Measurements from ENCODE around the gene IQCB1. TPM values are rescaled to one million over a fixed set of nuclear protein-coding genes. Genes with fewer than 3 reads are reported as not detected.

Gene IQCB1
- polyA plus RNA-seq, 1 of the 3 experiments (the other 2 are of a cell fraction), result 10.4 TPM

DNA sequence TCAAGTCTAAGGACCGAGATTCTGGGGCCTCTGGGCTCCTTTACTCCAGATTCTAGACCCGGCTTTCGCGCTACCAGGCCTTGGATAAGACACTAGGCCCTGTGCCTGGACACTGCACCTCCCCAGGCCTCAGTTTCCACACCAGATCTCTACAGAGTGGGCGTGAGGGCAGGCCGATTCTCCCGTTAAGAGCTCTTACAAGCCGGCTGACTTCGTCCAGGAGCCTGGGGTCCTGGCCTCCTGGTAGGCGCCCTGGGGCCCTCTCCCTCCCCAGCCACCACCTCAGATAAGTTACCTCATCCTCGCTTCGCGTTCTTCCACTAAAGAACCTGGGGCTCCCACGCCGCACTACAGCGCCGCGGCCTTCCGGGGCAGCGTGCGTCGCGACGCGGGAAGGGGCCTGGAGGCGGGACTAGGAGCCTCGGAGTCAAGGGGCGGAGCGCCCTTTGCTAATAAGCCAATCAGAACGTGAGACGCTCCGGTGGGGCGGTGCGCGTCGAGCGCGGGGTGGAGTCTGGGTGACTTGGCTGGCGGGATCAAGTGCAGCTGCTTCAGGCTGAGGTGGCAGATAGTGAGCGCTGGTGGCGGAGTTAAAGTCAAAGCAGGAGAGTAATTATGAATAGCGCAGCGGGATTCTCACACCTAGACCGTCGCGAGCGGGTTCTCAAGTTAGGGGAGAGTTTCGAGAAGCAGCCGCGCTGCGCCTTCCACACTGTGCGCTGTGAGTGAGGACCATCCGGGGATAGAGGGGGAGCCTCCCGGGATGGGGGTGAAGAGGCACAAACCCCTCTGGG lies at the start of gene IQCB1, which contains the start of gene EAF2 (continued):
- TF ChIP-seq IRF3 (IDR thresholded peaks at IDR 0.05; ENCODE audit: low read depth, low read length) (no peak), YY1 (IDR thresholded peaks at IDR 0.05; ENCODE audit: low read depth) (no peak), FOSL2 (IDR thresholded peaks at IDR 0.05; ENCODE audit: borderline replicate concordance, low read depth) (no peak), SIN3A (IDR thresholded peaks at IDR 0.05; ENCODE audit: borderline replicate concordance, low read depth, low read length) (peak; percentile 66; the same call in 1 of the 2 replicates), NRF1 (IDR thresholded peaks at IDR 0.05; ENCODE audit: low read depth, low read length) (no peak), CHD2 (IDR thresholded peaks at IDR 0.05; ENCODE audit: low read length, partially characterized antibody) (peak; percentile 51), EZH2phosphoT487 (IDR thresholded peaks at IDR 0.05; ENCODE audit: borderline replicate concordance, low read depth) (no peak), RXRA (IDR thresholded peaks at IDR 0.05; ENCODE audit: borderline replicate concordance, low read depth) (no peak)
- TF ChIP-seq, protein P1, sequence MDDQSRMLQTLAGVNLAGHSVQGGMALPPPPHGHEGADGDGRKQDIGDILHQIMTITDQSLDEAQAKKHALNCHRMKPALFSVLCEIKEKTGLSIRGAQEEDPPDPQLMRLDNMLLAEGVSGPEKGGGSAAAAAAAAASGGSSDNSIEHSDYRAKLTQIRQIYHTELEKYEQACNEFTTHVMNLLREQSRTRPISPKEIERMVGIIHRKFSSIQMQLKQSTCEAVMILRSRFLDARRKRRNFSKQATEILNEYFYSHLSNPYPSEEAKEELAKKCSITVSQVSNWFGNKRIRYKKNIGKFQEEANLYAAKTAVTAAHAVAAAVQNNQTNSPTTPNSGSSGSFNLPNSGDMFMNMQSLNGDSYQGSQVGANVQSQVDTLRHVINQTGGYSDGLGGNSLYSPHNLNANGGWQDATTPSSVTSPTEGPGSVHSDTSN (IDR thresholded peaks at IDR 0.05), result no peak

DNA sequence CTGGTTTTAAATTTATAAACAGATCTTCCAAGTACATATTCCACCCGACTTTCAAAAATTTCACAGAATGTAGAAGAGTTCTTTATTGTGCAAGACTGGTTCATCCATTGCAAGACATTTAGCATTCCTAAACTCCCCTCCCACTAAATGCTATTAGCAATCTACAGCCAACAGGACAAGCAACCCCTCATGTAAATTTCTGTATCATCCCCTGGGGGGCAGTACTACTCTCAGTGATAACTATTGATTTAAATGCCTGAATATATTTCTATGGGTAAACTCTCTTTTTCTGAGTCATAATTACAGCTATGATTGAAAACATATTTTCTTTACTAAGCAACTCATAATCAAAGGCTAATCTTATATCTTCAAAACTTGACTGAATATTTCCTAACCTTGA lies 48.6 kb upstream of the IQCB1 start:
- H3K4me2 ChIP-seq, result no peak overlapping the region
- ChIA-PET CTCF (interaction anchor here (1.0 kb wide), 1 partner anchor 12 kb away, joined by 5 read pairs; no protein-coding TSS in a partner anchor), POLR2A (no interaction called here)
- H3K79me2 ChIP-seq (ENCODE audit: insufficient read depth), result no peaks in the 10 kb centered on the region
- WGBS (ENCODE audit: low lambda C conversion rate), result 21% methylated on average over 1 of the region's 1 CpG
- H3K9me3 ChIP-seq, result no peaks in the 10 kb centered on the region
- H3K27me3 ChIP-seq (ENCODE audit: insufficient read depth), result no peaks in the 10 kb centered on the region
- H4K20me1 ChIP-seq (ENCODE audit: insufficient read depth), result no peaks in the 10 kb centered on the region
- no peaks in the 10 kb centered on the region; a peak in 1 of 4 replicates for H3K4me1 ChIP-seq (ENCODE audit: control insufficient read depth in 1 of 2, insufficient read depth in 2 of 2, low read depth in 1 of 2, low read length in 1 of 2)
- H3K36me3 ChIP-seq (replicated peaks in 1 of 2; ENCODE audit: control insufficient read depth in 1 of 2, insufficient read depth in 2 of 2, low read length in 1 of 2), result no peaks in the 10 kb centered on the region
- TF ChIP-seq TEAD4 (IDR thresholded peaks at IDR 0.05; ENCODE audit: borderline replicate concordance, insufficient read depth) (no peak), GATA2 (CRISPR knock-in tag; IDR thresholded peaks at IDR 0.05) (no peak), RAD21 (IDR thresholded peaks at IDR 0.05; ENCODE audit: low read length) (0 out of 2 replicates have a peak, but pooled peaks have one; percentile 5)
- TF ChIP-seq, protein P2, sequence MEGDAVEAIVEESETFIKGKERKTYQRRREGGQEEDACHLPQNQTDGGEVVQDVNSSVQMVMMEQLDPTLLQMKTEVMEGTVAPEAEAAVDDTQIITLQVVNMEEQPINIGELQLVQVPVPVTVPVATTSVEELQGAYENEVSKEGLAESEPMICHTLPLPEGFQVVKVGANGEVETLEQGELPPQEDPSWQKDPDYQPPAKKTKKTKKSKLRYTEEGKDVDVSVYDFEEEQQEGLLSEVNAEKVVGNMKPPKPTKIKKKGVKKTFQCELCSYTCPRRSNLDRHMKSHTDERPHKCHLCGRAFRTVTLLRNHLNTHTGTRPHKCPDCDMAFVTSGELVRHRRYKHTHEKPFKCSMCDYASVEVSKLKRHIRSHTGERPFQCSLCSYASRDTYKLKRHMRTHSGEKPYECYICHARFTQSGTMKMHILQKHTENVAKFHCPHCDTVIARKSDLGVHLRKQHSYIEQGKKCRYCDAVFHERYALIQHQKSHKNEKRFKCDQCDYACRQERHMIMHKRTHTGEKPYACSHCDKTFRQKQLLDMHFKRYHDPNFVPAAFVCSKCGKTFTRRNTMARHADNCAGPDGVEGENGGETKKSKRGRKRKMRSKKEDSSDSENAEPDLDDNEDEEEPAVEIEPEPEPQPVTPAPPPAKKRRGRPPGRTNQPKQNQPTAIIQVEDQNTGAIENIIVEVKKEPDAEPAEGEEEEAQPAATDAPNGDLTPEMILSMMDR (IDR thresholded peaks at IDR 0.05), result peak; percentile 52
- H2AFZ ChIP-seq (ENCODE audit: low read depth), result no peak overlapping the region
- no peak overlapping the region for H3K4me3 ChIP-seq (ENCODE audit: low read depth in 2 of 2, low read length in 1 of 2)
- DNase-seq, result peak; percentile 11
- H3K27ac ChIP-seq (ENCODE audit: low read depth in 2 of 2, low read length in 1 of 2), result no peak overlapping the region
- no peak overlapping the region for H3K9ac ChIP-seq
- no peaks in the 10 kb centered on the region for H3F3A ChIP-seq (replicated peaks; ENCODE audit: insufficient read depth)
- no peaks in the 10 kb centered on the region for H3K9me2 ChIP-seq

All from SK-N-SH (cell line).